WTC11 (cell line): ENCODE measurements around the gene PRKAR1B. TPM values are rescaled to one million over a fixed set of nuclear protein-coding genes. Genes with fewer than 3 reads are reported as not detected.

Experiments used
- ATAC-seq: fragments of 200-7000 bp; cut with Tn5 transposase; 2 replicates; pipeline ENCODE4 v1.10.0; 2021; ENCODE audit warnings: mild to moderate bottlenecking, moderate library complexity
- CTCF ChIA-PET: fragments of 300-600 bp; sonication (Branson Sonifier 250); formaldehyde crosslinking; loops from one replicate; lab custom pipeline; 2021; ENCODE audit warnings: antibody characterized with exemption; lab: Charles Lee
- POLR2A ChIA-PET: fragments of 350-600 bp; sonication (Branson Sonifier 250); formaldehyde crosslinking; loops from one replicate; lab custom pipeline; 2021; ENCODE audit warnings: antibody characterized with exemption; lab: Charles Lee
- DNase-seq: peaks from one replicate; pipeline ENCODE4 v3.0.0; 2021; ENCODE audit warnings: low spot score
- H3K27ac Mint-ChIP-seq: 2 replicates; pipeline ENCODE4 v1.8.0; 2021; ENCODE audit warnings: mixed read lengths
- H3K27me3 Mint-ChIP-seq: 2 replicates; pipeline ENCODE4 v1.8.0; 2021; ENCODE audit warnings: low read depth, mild to moderate bottlenecking, moderate library complexity, mixed read lengths
- H3K36me3 Mint-ChIP-seq: 2 replicates; pipeline ENCODE4 v1.8.0; 2021; ENCODE audit warnings: mixed read lengths
- H3K4me1 Mint-ChIP-seq: 2 replicates; pipeline ENCODE4 v1.8.0; 2022; ENCODE audit warnings: mixed read lengths
- H3K4me3 Mint-ChIP-seq: 2 replicates; pipeline ENCODE4 v1.8.0; 2021; ENCODE audit warnings: mild to moderate bottlenecking, moderate library complexity, mixed read lengths
- H3K9me3 Mint-ChIP-seq: 2 replicates; pipeline ENCODE4 v1.8.0; 2021; ENCODE audit warnings: mixed read lengths
- ATF1 ChIP-seq: sonication (generic); formaldehyde crosslinking; IDR thresholded peaks from 2 replicates; pipeline ENCODE4 v1.8.1; 2023; ENCODE audit warnings: mild to moderate bottlenecking, moderate library complexity, missing genetic modification reagents
- CREB1 ChIP-seq: sonication (generic); formaldehyde crosslinking; IDR thresholded peaks from 2 replicates; pipeline ENCODE4 v1.8.0; 2023; ENCODE audit warnings: mild to moderate bottlenecking, missing genetic modification reagents
- CREM ChIP-seq: sonication (generic); formaldehyde crosslinking; IDR thresholded peaks from 2 replicates; pipeline ENCODE4 v1.8.1; 2022; ENCODE audit warnings: mild to moderate bottlenecking, missing genetic modification reagents, moderate library complexity
- ETV6 ChIP-seq: sonication (generic); formaldehyde crosslinking; IDR thresholded peaks from 2 replicates; pipeline ENCODE4 v1.8.1; 2022; ENCODE audit warnings: mild to moderate bottlenecking, missing genetic modification reagents
- FOXJ3 ChIP-seq: sonication (generic); formaldehyde crosslinking; IDR thresholded peaks from 2 replicates; pipeline ENCODE4 v1.9.0; 2021; ENCODE audit warnings: missing genetic modification reagents, mild to moderate bottlenecking, borderline replicate concordance
- HMGA2 ChIP-seq: fragments of 250-450 bp; sonication (Bioruptor Pico); IDR thresholded peaks from 2 replicates; pipeline ENCODE4 v1.4.0; 2021; ENCODE audit warnings: mild to moderate bottlenecking, moderate library complexity
- KAT7 ChIP-seq: sonication (generic); formaldehyde crosslinking; IDR thresholded peaks from 2 replicates; pipeline ENCODE4 v1.8.1; 2023; ENCODE audit warnings: missing genetic modification reagents, mild to moderate bottlenecking, borderline replicate concordance
- NFATC4 ChIP-seq: fragments of 250-450 bp; sonication (Bioruptor Pico); IDR thresholded peaks from 2 replicates; pipeline ENCODE4 v1.9.0; 2021; ENCODE audit warnings: mild to moderate bottlenecking
- NR3C1 ChIP-seq: sonication (generic); formaldehyde crosslinking; conservative IDR thresholded peaks from 2 replicates; pipeline ENCODE4 v1.8.1; 2023; ENCODE audit warnings: low read depth, mild to moderate bottlenecking, missing genetic modification reagents
- SMAD4 ChIP-seq: sonication (generic); formaldehyde crosslinking; IDR thresholded peaks from 2 replicates; pipeline ENCODE4 v1.8.0; 2022; ENCODE audit warnings: mild to moderate bottlenecking, missing genetic modification reagents
- TCF7 ChIP-seq: sonication (generic); formaldehyde crosslinking; IDR thresholded peaks from 2 replicates; pipeline ENCODE4 v1.8.0; 2022; ENCODE audit warnings: mild to moderate bottlenecking, low read depth, missing genetic modification reagents, moderate library complexity
- ZNF219 ChIP-seq: sonication (generic); formaldehyde crosslinking; IDR thresholded peaks from 2 replicates; pipeline ENCODE4 v1.8.0; 2023; ENCODE audit warnings: missing genetic modification reagents, mild to moderate bottlenecking, borderline replicate concordance
- ZNF396 ChIP-seq: fragments of 250-450 bp; sonication (Bioruptor Pico); IDR thresholded peaks from 2 replicates; pipeline ENCODE4 v1.8.0; 2021; ENCODE audit warnings: mild to moderate bottlenecking, moderate library complexity, borderline replicate concordance
- ZNF671 ChIP-seq: fragments of 250-450 bp; sonication (Bioruptor Pico); IDR thresholded peaks from 2 replicates; pipeline ENCODE4 v1.8.0; 2021; ENCODE audit warnings: mild to moderate bottlenecking
- total RNA-seq: library from RNA; stranded (reverse); gene quantifications from 3 replicates; pipeline ENCODE4 v1.2.3, GENCODE V29; 2021
- TF ChIP-seq, protein P1 (sequence below): fragments of 250-450 bp; sonication (Bioruptor Pico); IDR thresholded peaks from 2 replicates; pipeline ENCODE4 v1.9.0; 2021; ENCODE audit warnings: mild to moderate bottlenecking, borderline replicate concordance
- TF ChIP-seq, protein P2 (sequence below): sonication (generic); formaldehyde crosslinking; IDR thresholded peaks from 2 replicates; pipeline ENCODE4 v1.8.0; 2022; ENCODE audit warnings: mild to moderate bottlenecking, missing genetic modification reagents
- TF ChIP-seq, protein P3 (sequence below): sonication (generic); formaldehyde crosslinking; IDR thresholded peaks from 2 replicates; pipeline ENCODE4 v1.8.0; 2022; ENCODE audit warnings: missing genetic modification reagents
- TF ChIP-seq, protein P4 (sequence below): sonication (generic); formaldehyde crosslinking; IDR thresholded peaks from 2 replicates; pipeline ENCODE4 v1.8.1; 2023; ENCODE audit warnings: mild to moderate bottlenecking, missing genetic modification reagents, borderline replicate concordance
- TF ChIP-seq, protein P5 (sequence below): sonication (generic); formaldehyde crosslinking; IDR thresholded peaks from 2 replicates; pipeline ENCODE4 v1.8.1; 2023; ENCODE audit warnings: mild to moderate bottlenecking, missing genetic modification reagents
- TF ChIP-seq, protein P6 (sequence below): sonication (generic); formaldehyde crosslinking; IDR thresholded peaks from 2 replicates; pipeline ENCODE4 v1.8.1; 2023; ENCODE audit warnings: mild to moderate bottlenecking, moderate library complexity, missing genetic modification reagents

Gene PRKAR1B
- total RNA-seq, 1 experiment from 2014 or later, result 43.6 TPM

DNA sequence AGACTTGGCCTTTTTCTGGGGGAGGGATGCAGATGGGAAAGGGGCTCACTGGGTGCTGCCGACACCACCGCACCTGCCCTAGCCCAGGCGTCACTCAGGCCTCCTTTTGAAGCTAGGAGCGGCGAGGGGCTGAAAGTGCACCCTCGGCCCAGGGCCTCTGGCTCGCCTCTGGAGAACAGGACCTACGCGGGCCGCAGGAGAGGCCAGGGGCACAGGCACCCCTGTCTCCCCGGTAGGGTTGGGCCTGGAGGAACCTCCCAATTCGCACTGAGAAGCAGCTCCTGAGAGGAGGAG, 46.5 kb upstream of the PRKAR1B start (continued):
- TF ChIP-seq, protein P1, sequence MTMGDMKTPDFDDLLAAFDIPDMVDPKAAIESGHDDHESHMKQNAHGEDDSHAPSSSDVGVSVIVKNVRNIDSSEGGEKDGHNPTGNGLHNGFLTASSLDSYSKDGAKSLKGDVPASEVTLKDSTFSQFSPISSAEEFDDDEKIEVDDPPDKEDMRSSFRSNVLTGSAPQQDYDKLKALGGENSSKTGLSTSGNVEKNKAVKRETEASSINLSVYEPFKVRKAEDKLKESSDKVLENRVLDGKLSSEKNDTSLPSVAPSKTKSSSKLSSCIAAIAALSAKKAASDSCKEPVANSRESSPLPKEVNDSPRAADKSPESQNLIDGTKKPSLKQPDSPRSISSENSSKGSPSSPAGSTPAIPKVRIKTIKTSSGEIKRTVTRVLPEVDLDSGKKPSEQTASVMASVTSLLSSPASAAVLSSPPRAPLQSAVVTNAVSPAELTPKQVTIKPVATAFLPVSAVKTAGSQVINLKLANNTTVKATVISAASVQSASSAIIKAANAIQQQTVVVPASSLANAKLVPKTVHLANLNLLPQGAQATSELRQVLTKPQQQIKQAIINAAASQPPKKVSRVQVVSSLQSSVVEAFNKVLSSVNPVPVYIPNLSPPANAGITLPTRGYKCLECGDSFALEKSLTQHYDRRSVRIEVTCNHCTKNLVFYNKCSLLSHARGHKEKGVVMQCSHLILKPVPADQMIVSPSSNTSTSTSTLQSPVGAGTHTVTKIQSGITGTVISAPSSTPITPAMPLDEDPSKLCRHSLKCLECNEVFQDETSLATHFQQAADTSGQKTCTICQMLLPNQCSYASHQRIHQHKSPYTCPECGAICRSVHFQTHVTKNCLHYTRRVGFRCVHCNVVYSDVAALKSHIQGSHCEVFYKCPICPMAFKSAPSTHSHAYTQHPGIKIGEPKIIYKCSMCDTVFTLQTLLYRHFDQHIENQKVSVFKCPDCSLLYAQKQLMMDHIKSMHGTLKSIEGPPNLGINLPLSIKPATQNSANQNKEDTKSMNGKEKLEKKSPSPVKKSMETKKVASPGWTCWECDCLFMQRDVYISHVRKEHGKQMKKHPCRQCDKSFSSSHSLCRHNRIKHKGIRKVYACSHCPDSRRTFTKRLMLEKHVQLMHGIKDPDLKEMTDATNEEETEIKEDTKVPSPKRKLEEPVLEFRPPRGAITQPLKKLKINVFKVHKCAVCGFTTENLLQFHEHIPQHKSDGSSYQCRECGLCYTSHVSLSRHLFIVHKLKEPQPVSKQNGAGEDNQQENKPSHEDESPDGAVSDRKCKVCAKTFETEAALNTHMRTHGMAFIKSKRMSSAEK (CRISPR knock-in tag), result no peak
- TF ChIP-seq, protein P2, sequence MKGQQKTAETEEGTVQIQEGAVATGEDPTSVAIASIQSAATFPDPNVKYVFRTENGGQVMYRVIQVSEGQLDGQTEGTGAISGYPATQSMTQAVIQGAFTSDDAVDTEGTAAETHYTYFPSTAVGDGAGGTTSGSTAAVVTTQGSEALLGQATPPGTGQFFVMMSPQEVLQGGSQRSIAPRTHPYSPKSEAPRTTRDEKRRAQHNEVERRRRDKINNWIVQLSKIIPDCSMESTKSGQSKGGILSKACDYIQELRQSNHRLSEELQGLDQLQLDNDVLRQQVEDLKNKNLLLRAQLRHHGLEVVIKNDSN (CRISPR knock-in tag), result no peak
- TF ChIP-seq KAT7 (CRISPR knock-in tag) (no peak), ZNF219 (CRISPR knock-in tag) (no peak)

DNA sequence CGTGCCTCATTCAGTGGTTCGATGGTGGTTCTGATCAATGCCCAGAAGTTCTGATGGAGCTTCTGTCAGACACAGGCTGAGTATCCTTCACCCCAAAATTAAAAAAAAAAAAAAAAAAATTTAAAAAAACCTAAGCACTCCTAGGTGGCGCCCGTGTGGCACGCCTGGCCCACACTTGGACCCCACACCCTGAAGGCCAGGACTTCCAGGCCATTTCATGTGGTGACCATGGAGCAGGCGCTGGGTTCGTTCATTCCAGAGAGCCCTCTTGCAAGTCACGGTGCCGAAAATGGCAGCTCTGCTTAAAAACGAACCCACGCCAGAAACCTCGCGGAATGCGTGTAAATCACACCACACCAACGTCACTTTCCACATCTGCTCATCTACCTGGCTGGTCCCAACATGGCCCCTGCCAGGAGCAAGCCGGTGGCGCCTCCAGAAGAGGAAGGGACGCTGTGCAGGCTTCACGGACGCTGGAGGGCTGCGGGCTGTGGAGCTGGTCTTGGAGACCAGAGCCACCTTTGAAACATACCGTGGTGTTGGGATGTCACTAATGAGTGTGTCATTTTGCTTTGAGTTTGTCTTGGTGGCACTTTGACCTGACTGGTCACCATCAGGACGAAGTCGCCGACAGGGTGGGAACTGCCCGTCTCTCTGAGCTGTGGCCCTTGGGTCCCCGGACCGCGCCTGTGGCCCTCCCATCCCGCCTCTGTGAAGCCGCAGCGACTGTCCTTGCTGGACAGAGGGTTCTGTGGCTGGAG, 46.0 kb upstream of the PRKAR1B start:
- no peaks in the 10 kb centered on the region for H3K9me3 Mint-ChIP-seq
- H3K27ac Mint-ChIP-seq, result no peak overlapping the region
- peaks cover 24% of the 10 kb centered on the region for H3K36me3 Mint-ChIP-seq
- POLR2A ChIA-PET, result interaction anchor here (0.7 kb wide), 1 partner anchor 164 kb away, joined by 3 read pairs; no protein-coding TSS in a partner anchor
- no peak for DNase-seq
- no peak overlapping the region for H3K4me3 Mint-ChIP-seq
- no peak for ATAC-seq
- H3K27me3 Mint-ChIP-seq, result no peaks in the 10 kb centered on the region
- CTCF ChIA-PET, result interaction anchor here (0.5 to 1.7 kb wide), 7 partner anchors 17 to 453 kb away, joined by 3 to 8 read pairs (median 3); no protein-coding TSS in a partner anchor
- no peaks in the 10 kb centered on the region for H3K4me1 Mint-ChIP-seq
- TF ChIP-seq ETV6 (no peak), HMGA2 (CRISPR knock-in tag) (no peak), ATF1 (CRISPR knock-in tag) (no peak), FOXJ3 (CRISPR knock-in tag) (no peak), ZNF671 (CRISPR knock-in tag) (no peak), CREB1 (CRISPR knock-in tag) (no peak), TCF7 (CRISPR knock-in tag) (no peak), ZNF396 (CRISPR knock-in tag) (no peak), CREM (CRISPR knock-in tag) (no peak), NFATC4 (CRISPR knock-in tag) (no peak), NR3C1 (no peak), SMAD4 (no peak)
- TF ChIP-seq, protein P3, sequence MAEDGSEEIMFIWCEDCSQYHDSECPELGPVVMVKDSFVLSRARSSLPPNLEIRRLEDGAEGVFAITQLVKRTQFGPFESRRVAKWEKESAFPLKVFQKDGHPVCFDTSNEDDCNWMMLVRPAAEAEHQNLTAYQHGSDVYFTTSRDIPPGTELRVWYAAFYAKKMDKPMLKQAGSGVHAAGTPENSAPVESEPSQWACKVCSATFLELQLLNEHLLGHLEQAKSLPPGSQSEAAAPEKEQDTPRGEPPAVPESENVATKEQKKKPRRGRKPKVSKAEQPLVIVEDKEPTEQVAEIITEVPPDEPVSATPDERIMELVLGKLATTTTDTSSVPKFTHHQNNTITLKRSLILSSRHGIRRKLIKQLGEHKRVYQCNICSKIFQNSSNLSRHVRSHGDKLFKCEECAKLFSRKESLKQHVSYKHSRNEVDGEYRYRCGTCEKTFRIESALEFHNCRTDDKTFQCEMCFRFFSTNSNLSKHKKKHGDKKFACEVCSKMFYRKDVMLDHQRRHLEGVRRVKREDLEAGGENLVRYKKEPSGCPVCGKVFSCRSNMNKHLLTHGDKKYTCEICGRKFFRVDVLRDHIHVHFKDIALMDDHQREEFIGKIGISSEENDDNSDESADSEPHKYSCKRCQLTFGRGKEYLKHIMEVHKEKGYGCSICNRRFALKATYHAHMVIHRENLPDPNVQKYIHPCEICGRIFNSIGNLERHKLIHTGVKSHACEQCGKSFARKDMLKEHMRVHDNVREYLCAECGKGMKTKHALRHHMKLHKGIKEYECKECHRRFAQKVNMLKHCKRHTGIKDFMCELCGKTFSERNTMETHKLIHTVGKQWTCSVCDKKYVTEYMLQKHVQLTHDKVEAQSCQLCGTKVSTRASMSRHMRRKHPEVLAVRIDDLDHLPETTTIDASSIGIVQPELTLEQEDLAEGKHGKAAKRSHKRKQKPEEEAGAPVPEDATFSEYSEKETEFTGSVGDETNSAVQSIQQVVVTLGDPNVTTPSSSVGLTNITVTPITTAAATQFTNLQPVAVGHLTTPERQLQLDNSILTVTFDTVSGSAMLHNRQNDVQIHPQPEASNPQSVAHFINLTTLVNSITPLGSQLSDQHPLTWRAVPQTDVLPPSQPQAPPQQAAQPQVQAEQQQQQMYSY (CRISPR knock-in tag), result no peak
- TF ChIP-seq, protein P4, sequence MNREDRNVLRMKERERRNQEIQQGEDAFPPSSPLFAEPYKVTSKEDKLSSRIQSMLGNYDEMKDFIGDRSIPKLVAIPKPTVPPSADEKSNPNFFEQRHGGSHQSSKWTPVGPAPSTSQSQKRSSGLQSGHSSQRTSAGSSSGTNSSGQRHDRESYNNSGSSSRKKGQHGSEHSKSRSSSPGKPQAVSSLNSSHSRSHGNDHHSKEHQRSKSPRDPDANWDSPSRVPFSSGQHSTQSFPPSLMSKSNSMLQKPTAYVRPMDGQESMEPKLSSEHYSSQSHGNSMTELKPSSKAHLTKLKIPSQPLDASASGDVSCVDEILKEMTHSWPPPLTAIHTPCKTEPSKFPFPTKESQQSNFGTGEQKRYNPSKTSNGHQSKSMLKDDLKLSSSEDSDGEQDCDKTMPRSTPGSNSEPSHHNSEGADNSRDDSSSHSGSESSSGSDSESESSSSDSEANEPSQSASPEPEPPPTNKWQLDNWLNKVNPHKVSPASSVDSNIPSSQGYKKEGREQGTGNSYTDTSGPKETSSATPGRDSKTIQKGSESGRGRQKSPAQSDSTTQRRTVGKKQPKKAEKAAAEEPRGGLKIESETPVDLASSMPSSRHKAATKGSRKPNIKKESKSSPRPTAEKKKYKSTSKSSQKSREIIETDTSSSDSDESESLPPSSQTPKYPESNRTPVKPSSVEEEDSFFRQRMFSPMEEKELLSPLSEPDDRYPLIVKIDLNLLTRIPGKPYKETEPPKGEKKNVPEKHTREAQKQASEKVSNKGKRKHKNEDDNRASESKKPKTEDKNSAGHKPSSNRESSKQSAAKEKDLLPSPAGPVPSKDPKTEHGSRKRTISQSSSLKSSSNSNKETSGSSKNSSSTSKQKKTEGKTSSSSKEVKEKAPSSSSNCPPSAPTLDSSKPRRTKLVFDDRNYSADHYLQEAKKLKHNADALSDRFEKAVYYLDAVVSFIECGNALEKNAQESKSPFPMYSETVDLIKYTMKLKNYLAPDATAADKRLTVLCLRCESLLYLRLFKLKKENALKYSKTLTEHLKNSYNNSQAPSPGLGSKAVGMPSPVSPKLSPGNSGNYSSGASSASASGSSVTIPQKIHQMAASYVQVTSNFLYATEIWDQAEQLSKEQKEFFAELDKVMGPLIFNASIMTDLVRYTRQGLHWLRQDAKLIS (CRISPR knock-in tag), result no peak
- TF ChIP-seq, protein P5, sequence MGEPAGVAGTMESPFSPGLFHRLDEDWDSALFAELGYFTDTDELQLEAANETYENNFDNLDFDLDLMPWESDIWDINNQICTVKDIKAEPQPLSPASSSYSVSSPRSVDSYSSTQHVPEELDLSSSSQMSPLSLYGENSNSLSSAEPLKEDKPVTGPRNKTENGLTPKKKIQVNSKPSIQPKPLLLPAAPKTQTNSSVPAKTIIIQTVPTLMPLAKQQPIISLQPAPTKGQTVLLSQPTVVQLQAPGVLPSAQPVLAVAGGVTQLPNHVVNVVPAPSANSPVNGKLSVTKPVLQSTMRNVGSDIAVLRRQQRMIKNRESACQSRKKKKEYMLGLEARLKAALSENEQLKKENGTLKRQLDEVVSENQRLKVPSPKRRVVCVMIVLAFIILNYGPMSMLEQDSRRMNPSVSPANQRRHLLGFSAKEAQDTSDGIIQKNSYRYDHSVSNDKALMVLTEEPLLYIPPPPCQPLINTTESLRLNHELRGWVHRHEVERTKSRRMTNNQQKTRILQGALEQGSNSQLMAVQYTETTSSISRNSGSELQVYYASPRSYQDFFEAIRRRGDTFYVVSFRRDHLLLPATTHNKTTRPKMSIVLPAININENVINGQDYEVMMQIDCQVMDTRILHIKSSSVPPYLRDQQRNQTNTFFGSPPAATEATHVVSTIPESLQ, result no peak
- TF ChIP-seq, protein P6, sequence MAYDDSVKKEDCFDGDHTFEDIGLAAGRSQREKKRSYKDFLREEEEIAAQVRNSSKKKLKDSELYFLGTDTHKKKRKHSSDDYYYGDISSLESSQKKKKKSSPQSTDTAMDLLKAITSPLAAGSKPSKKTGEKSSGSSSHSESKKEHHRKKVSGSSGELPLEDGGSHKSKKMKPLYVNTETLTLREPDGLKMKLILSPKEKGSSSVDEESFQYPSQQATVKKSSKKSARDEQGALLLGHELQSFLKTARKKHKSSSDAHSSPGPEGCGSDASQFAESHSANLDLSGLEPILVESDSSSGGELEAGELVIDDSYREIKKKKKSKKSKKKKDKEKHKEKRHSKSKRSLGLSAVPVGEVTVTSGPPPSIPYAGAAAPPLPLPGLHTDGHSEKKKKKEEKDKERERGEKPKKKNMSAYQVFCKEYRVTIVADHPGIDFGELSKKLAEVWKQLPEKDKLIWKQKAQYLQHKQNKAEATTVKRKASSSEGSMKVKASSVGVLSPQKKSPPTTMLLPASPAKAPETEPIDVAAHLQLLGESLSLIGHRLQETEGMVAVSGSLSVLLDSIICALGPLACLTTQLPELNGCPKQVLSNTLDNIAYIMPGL (CRISPR knock-in tag), result no peak
